Erythroblast (primary cell): ENCODE results near the gene U2AF2.

Source experiments
- GATA1 ChIP-seq: IDR thresholded peaks from 2 replicates; pipeline ENCODE4 v1.6.1; 2011; ENCODE audit warnings: low read depth, mild to moderate bottlenecking, control low read depth, low read length, moderate library complexity
- POLR2A ChIP-seq: IDR thresholded peaks from 2 replicates; pipeline ENCODE4 v1.6.1; 2011; ENCODE audit warnings: mild to moderate bottlenecking, low read length

- TF ChIP-seq POLR2A (no peak), GATA1 (no peak)
Observed at GRCh38 chr19:55635334-55635717, 19.5 kb upstream of the U2AF2 start.
